Sigmoid colon (tissue), 7 donors: Measurements from ENCODE around the gene NDP. TPM values are rescaled to one million over a fixed set of nuclear protein-coding genes. Genes with fewer than 3 reads are reported as not detected.

Experiments
- DNase-seq: peaks from one replicate; pipeline ENCODE4 v3.0.0-alpha.2; 2019
- H3K27ac ChIP-seq, 4 donors: fragments of 200-600 bp; sonication (generic); one replicate each; pipeline ENCODE4 v1.5.1; 2016 to 2019; ENCODE audit warnings: mild to moderate bottlenecking in 1 of 4
- H3K27me3 ChIP-seq, 3 donors: fragments of 200-600 bp; sonication (generic); one replicate each; pipeline ENCODE4 v1.5.1; 2019; ENCODE audit warnings: mild to moderate bottlenecking in 1 of 3
- H3K36me3 ChIP-seq, 4 donors: fragments of 200-600 bp; sonication (generic); one replicate each; pipeline ENCODE4 v1.5.1; 2016 to 2019
- H3K4me1 ChIP-seq, 4 donors: fragments of 200-600 bp; sonication (generic); one replicate each; pipeline ENCODE4 v1.5.1; 2017 to 2019
- H3K4me3 ChIP-seq, 4 donors: fragments of 200-600 bp; sonication (generic); one replicate each; pipeline ENCODE4 v1.5.1; 2017 to 2019; ENCODE audit warnings: mild to moderate bottlenecking in 2 of 4, moderate library complexity in 1 of 4
- H3K9me3 ChIP-seq, 4 donors: fragments of 200-600 bp in 3 of 4; sonication (generic) in 3 of 4; one replicate each; pipeline versions ENCODE4 v1.5.1 to v1.6.1; 2013 to 2019
- CTCF ChIP-seq, 4 experiments: fragments of 450-650 bp in 3 of 4; fragments of 200-600 bp in 1 of 4; IDR thresholded peaks; one replicate each; pipeline ENCODE4 v1.5.1; 2016 to 2019; ENCODE audit warnings: antibody characterized with exemption in 4 of 4, mild to moderate bottlenecking in 3 of 4, moderate library complexity in 2 of 4
- EP300 ChIP-seq, 4 donors: sonication (generic); formaldehyde crosslinking; IDR thresholded peaks; one replicate each; pipeline ENCODE4 v1.6.1; 2017; ENCODE audit warnings: antibody characterized with exemption in 4 of 4
- POLR2A ChIP-seq, 2 donors: fragments of 450-650 bp; IDR thresholded peaks; one replicate each; pipeline ENCODE4 v1.6.1; 2016; ENCODE audit warnings: antibody characterized with exemption in 2 of 2, mild to moderate bottlenecking in 2 of 2, moderate library complexity in 2 of 2
- WGBS, 2 donors: extraction: QIAGEN DNeasy Blood & Tissue Kit; methylation state at CpG; one replicate each; pipeline ENCODE4 v1.1.7; 2013; 5-methylcytosine and 5-hydroxymethylcytosine counted together
- intact Hi-C: fragments of 100-400 bp; cut with DNase I; formaldehyde crosslinking; loops from one replicate; pipeline ENCODE4 v1.15.1; 2023
- polyA plus RNA-seq, 3 donors: library from polyadenylated mRNA; stranded (reverse); fragments of 200-250 nt; gene quantifications; one replicate each; pipeline ENCODE4 v1.2.3, GENCODE V29; 2013
- total RNA-seq, 4 donors: library from RNA; depleted of rRNA; stranded (reverse); fragments of >200 nt; gene quantifications; one replicate each; pipeline ENCODE4 v1.1.0, GENCODE V29; 2016
- donor health status: healthy with polysubstance abuse.
- donor health status: Bipolar disorder and iron deficiency.
- donor health status: healthy.

The NDP gene
- total and polyA plus RNA-seq, 7 donors, result 0.29 to 0.36 TPM; not detected in 5

GRCh38 chrX:43899878-43900815, 73.0 kb downstream of the NDP start:
- Histone ChIP-seq H3K4me3 (no peak overlapping the region), H3K27me3 (no peaks in the 10 kb centered on the region), H3K4me1 (no peaks in the 10 kb centered on the region), H3K36me3 (no peaks in the 10 kb centered on the region), H3K27ac (no peak overlapping the region), H3K9me3 (no peaks in the 10 kb centered on the region)
- 94% methylated on average over 5 of the region's 5 CpGs for WGBS, 2 donors
- TF ChIP-seq EP300 (IDR thresholded peaks at IDR 0.05), result no peak
- no peak for TF ChIP-seq POLR2A (IDR thresholded peaks at IDR 0.05)
- no peak for TF ChIP-seq CTCF (IDR thresholded peaks at IDR 0.05)
- DNase-seq, result no peak
- intact Hi-C loops, result no loop called here

Other genes starting within 250 kb of the NDP start
- 10 to 100 TPM; 23.2 to 65.4 (median 32.1) TPM for gene MAOB, start 90.9 kb downstream of the NDP start, total RNA-seq
- gene MAOB, start 90.9 kb downstream of the NDP start, polyA plus RNA-seq, result 1 to 10 TPM; 5.2 to 7.8 (median 5.5) TPM